Fibroblast of the aortic adventitia (primary cell): ENCODE results near the gene ST6GALNAC4. TPM values are rescaled to one million over a fixed set of nuclear protein-coding genes. Genes with fewer than 3 reads are reported as not detected.
A peak's percentile ranks its signal among the peaks of the same experiment; 100 is the strongest.

ENCODE experiments used
- DNase-seq: peaks from one replicate; pipeline ENCODE4 v3.0.0-alpha.2; 2010; ENCODE audit warnings: low read depth
- H3K4me3 ChIP-seq: 2 replicates; pipeline ENCODE4 v1.5.1; 2011; ENCODE audit warnings: low read depth, mild to moderate bottlenecking, control low read depth, low read length, moderate library complexity
- CTCF ChIP-seq: IDR thresholded peaks from 2 replicates; pipeline ENCODE4 v1.5.1; 2011; ENCODE audit warnings: mild to moderate bottlenecking, low read length, control low read depth, inconsistent platforms; ENCODE audit not compliant: insufficient read depth
- total RNA-seq: library from RNA; depleted of rRNA; stranded (reverse); fragments of >200 nt; gene quantifications from 2 replicates; pipeline ENCODE4 v1.2.3, GENCODE V29; 2012; ENCODE audit warnings: low replicate concordance

Gene ST6GALNAC4
- total RNA-seq, 1 donor = 37.1 TPM

GRCh38 chr9:127905004-127905728, 11.7 kb downstream of the ST6GALNAC4 start:
- no peak for TF ChIP-seq CTCF
- no peak for DNase-seq
- no peak overlapping the region for H3K4me3 ChIP-seq

GRCh38 chr9:127904561-127905003, 12.3 kb downstream of the ST6GALNAC4 start:
- no peak overlapping the region for H3K4me3 ChIP-seq
- no peak for DNase-seq
- no peak for TF ChIP-seq CTCF

GRCh38 chr9:127903557-127904475, 13.0 kb downstream of the ST6GALNAC4 start:
- DNase-seq = no peak
- TF ChIP-seq CTCF = no peak
- no peak overlapping the region for H3K4me3 ChIP-seq

- TF ChIP-seq CTCF = no peak
- DNase-seq = peak; percentile 62
- peak within 1 kb of the TSS; percentile 84 for H3K4me3 ChIP-seq
Measured at GRCh38 chr9:127899128-127899943, 17.5 kb downstream of the ST6GALNAC4 start, which contains the start of gene ST6GALNAC6. TSS of gene ST6GALNAC6 (minus strand) at chr9:127899603. CDS start at chr9:127897981, 1,622 bp downstream.

- H3K4me3 ChIP-seq = peak overlapping the region; percentile 84
- DNase-seq = peak; percentile 94
- TF ChIP-seq CTCF = no peak
Measured at GRCh38 chr9:127898433-127899127, 18.3 kb downstream of the ST6GALNAC4 start.
